ENCODE measurements around the gene KSR2.

GRCh38 chr12:117684471-117684870 lies 284.3 kb downstream of the KSR2 start:
- TF ChIP-seq ZNF311 (tag by site-specific recombination; IDR thresholded peaks at IDR 0.05; ENCODE audit: borderline replicate concordance) (no peak), CTCF (tag by site-specific recombination; IDR thresholded peaks at IDR 0.05) (no peak), REST (tag by site-specific recombination; IDR thresholded peaks at IDR 0.05) (no peak)

Measured in HEK293 (cell line).